ENCODE results near the gene POU3F4.

The POU3F4 gene

GRCh38 chrX:83508006-83508405 lies at the start of gene POU3F4:
TSS of gene POU3F4 (plus strand) at chrX:83508290. CDS start at chrX:83508325, 35 bp downstream.
- no peak for DNase-seq

GRCh38 chrX:83469551-83469950 lies 38.5 kb upstream of the POU3F4 start:
- no peak for DNase-seq

DNA sequence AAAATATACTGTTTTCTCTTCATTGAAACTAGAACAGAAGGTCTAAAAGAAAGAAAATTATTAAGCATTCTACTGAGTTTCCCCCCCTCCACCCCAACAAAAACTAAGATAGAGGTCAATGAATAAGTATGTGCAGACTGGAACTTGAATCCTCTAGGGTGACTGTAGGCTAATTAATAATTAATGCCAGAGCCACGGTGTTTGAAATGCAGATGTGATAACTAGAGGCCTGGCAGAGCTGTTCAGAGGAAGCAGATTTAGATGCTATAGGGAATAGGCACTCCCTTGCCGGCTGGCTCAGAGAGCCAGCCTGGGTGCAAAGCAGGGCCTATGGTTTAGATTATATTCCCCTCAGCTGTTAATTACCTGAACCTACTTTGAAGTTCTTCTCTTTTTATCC lies 12.2 kb upstream of the POU3F4 start:
- DNase-seq, result no peak

GRCh38 chrX:83501003-83501402 lies 7.1 kb upstream of the POU3F4 start:
- DNase-seq, result no peak

DNA sequence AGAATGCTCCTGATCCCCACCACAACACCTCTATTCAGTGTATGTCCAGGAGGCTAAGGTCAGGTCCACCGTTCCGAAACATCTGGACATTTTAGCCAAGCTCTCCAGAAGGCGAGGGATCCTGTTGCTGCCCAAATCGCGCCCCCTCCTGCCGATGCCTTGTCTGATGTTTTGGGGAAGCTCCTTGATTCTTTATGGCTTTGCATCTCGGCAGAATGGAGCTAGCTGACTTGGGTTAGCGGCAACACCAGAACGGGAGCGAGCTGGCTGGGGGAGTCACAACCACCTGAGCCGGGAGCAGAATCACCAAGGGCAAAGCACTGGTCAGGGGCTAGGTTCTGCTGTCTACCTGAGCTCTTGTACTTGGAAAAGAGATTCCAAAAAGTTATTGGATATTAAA lies 6.6 kb upstream of the POU3F4 start:
- no peak for DNase-seq

GRCh38 chrX:83504721-83505479 lies 3.2 kb upstream of the POU3F4 start:
- no peak for DNase-seq

DNA sequence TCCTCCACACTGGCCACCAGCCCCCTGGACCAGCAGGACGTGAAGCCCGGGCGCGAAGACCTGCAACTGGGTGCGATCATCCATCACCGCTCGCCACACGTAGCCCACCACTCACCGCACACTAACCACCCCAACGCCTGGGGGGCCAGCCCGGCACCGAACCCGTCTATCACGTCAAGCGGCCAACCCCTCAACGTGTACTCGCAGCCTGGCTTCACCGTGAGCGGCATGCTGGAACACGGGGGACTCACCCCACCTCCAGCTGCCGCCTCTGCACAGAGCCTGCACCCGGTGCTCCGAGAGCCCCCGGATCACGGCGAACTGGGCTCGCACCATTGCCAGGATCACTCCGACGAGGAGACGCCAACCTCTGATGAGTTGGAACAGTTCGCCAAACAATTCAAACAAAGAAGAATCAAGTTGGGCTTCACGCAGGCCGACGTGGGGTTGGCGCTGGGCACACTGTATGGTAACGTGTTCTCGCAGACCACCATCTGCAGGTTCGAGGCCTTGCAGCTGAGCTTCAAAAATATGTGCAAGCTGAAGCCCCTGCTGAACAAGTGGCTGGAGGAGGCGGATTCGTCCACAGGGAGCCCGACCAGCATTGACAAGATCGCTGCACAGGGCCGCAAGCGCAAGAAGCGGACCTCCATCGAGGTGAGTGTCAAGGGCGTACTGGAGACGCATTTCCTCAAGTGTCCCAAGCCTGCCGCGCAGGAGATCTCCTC lies 600 bp downstream of the POU3F4 start:
- no peak for DNase-seq

DNA sequence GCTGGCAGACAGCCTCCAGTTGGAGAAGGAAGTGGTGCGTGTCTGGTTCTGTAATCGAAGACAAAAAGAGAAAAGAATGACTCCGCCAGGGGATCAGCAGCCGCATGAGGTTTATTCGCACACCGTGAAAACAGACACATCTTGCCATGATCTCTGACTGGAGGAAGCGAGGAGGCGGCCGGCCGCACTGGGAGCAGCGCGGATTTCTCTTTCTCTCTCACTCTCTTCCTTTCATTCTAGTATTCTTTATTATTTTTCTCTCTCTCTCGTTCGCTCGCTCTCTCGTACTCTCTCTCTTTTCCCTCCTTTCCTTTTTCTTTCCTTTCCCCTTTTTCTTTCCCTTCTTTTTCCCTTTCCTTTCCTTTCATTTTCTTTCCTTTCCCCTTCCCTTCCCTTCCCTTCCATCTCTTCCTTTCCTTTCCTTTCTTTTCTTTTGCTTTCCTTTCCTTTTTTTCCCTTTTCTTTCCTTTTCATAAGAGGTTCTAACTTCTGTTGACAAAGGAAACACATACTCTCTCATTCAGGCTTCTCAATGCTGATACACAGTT lies 1.2 kb downstream of the POU3F4 start:
- DNase-seq, result no peak

DNA sequence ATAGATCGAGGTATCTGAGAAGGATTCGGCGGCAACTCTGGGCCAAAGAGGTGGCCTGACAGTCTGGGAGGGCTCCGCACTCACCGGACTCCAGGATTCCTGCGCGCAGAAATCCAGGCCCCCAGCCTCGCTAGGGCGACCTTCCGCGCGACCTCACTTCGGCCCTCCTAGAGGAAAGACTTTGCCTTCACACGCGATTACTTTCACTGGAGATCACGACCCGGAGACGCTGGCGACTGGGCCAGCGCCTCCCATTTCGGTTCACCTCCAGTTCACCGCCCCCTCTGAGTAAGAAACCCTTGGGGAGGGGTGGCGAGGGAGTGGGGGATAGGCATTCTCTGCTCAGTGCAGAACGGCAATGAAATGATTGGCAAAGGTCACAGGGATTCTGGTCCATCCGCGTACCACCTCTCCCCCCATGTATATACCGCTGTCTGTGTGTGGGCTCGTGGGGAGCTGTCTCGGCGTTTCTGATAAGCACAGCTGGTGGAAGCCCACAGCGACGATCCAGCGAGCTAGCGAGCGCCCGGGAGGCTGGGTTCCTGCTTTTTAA lies 2.5 kb downstream of the POU3F4 start:
- DNase-seq, result no peak

GRCh38 chrX:83511208-83511607 lies 3.1 kb downstream of the POU3F4 start:
- DNase-seq, result no peak

DNA sequence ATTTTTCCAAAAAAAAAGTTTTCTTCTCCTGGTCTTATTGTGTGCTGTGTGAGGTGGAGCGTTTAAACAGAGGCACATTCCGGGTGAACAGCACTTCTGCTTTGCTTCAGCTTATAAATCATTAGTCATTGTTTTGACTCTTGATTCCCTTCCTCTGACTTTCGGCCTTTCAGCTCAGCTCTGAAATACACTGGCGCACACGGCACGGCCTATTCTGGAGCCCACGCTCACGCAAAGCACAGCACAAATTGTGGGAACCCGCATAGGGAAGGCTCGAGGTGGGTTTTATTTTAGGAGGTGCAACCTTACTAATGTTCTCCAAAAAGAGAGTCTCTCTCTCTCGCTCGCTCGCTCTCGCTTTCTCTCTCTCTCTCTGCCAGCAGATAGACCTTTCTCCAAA lies 4.0 kb downstream of the POU3F4 start:
- DNase-seq, result no peak

GRCh38 chrX:83516597-83516996 lies 8.5 kb downstream of the POU3F4 start:
- no peak for DNase-seq

- no peak for DNase-seq
These were observed 13.8 kb downstream of the POU3F4 start for GRCh38 chrX:83521905-83522304.

DNA sequence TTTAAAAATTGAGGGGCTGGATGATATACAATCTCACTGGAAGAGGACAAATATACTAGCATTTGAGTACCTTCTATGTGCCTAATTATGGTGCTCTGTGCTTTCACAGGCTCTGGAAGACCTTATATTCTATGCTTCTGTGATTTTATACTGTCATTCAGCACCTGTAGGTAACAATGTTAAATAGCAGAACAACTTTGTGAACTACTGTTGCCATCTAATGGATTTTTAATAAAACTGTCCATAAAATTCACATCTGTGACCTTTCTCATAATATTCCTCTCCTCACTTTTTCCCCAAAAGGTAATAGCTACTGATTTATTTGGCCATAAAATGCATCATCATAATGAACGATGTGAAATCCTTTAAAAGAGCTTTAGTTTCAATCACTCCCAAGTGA lies 21.9 kb downstream of the POU3F4 start:
- DNase-seq, result no peak

DNA sequence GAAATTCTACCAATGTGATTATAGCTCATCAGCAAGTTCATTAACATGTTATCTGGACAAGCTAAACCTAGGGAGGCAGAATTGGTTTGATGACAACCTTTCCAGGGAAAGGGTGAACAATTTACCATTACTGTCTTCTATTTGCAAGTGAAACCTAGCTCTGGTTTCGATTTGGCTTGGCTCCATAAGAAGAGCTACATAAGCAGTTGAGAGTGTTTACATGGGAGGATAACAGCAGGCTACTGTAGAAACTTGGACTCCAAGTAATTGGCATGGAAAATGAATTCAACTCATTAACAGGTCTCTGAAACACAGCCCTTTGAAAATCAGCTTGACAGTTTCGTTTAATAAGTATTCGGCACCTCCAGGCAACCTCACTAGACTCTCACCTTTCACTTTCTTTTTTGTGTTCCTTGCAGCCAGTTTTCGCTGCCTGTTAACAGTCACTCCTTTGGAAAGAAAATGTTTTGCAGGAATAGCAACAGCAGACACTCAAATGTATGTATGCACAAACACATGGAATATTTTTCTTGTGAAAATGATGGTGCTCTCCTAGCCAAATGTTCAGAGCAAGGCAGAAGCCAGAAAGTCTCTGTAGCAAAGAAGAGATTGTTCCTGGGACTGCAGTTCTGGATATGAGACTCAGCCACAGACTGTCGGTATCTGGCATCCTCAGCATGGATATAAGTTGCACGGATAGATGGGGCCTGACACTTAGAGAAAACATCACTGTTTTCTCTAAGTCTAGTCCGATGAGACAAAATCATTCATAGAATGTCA lies 27.5 kb downstream of the POU3F4 start:
- DNase-seq, result no peak

Data from NCI-H2081 treated with DMSO at 0.1 percent for 48 hours (cell line).